H1 (cell line): Measurements from ENCODE around the gene OR10P1. TPM values are rescaled to one million over a fixed set of nuclear protein-coding genes. Genes with fewer than 3 reads are reported as not detected.

Experiments used
- CHD2 ChIP-seq: IDR thresholded peaks from 2 replicates; pipeline ENCODE4 v1.6.1; 2012; ENCODE audit warnings: low read length, improper control_type of control experiment
- EGR1 ChIP-seq: IDR thresholded peaks from 2 replicates; pipeline ENCODE4 v1.6.1; 2011; ENCODE audit warnings: low read depth, low read length, borderline replicate concordance
- HDAC2 ChIP-seq, 2 experiments: fragments of 300-600 bp in 1 of 2; sonication (generic) in 1 of 2; IDR thresholded peaks; 2 replicates each; pipeline ENCODE4 v1.6.1; 2011 to 2012; ENCODE audit warnings: low read depth in 2 of 2, low read length in 2 of 2, mild to moderate bottlenecking in 2 of 2, moderate library complexity in 2 of 2, borderline replicate concordance in 1 of 2, inconsistent platforms in 1 of 2
- JUND ChIP-seq: IDR thresholded peaks from 2 replicates; pipeline ENCODE4 v1.6.1; 2011; ENCODE audit warnings: mild to moderate bottlenecking, improper control_type of control experiment, low read length
- NANOG ChIP-seq: IDR thresholded peaks from 2 replicates; pipeline ENCODE4 v1.6.1; 2011; ENCODE audit warnings: low read length, low read depth, mild to moderate bottlenecking, inconsistent platforms; ENCODE audit not compliant: insufficient read depth, poor library complexity, severe bottlenecking
- RBBP5 ChIP-seq: IDR thresholded peaks from 2 replicates; pipeline ENCODE4 v1.7.1; 2012; ENCODE audit warnings: low read depth, mild to moderate bottlenecking, inconsistent platforms, low read length, moderate library complexity, borderline replicate concordance
- SIRT6 ChIP-seq: IDR thresholded peaks from one replicate; pipeline ENCODE4 v1.7.1; 2012; ENCODE audit warnings: low read length, inconsistent platforms
- SP2 ChIP-seq: IDR thresholded peaks from 2 replicates; pipeline ENCODE4 v1.6.1; 2012; ENCODE audit warnings: mild to moderate bottlenecking, low read length, inconsistent platforms
- TEAD4 ChIP-seq: IDR thresholded peaks from 2 replicates; pipeline ENCODE4 v1.6.1; 2012; ENCODE audit warnings: low read depth, low read length, inconsistent platforms, mixed read lengths
- polyA plus RNA-seq, 7 experiments: library from polyadenylated mRNA; depleted of rRNA in 3 of 7; stranded (reverse) in 5 of 7; unstranded in 2 of 7; fragments of >200 nt in 5 of 7; fragments of 200-250 nt in 2 of 7; gene quantifications; 1 replicate in 5 of 7; 2 replicates in 1 of 7; 4 replicates in 1 of 7; pipeline versions ENCODE4 v1.2.1 to v1.2.3, GENCODE V29; 2011 to 2013; ENCODE audit warnings: missing spikeins in 2 of 7, mixed read lengths in 2 of 7
- total RNA-seq: library from RNA; stranded (reverse); fragmentation: NEBNext Ultra II Directional; extraction: Animal tissue kit (Norgen Biotek cat#: 25700); gene quantifications from 2 replicates; pipeline ENCODE4 v1.2.1, GENCODE V29; 2021

The OR10P1 gene
- total and polyA plus RNA-seq, 2 of the 8 experiments (the other 6 are each of a cell fraction or from before 2014, with no cell fraction given): not detected

GRCh38 chr12:55654511-55655214 lies 18.0 kb downstream of the OR10P1 start (continued):
- TF ChIP-seq EGR1 (no peak), JUND (no peak), HDAC2 (IDR thresholded peaks at IDR 0.05; ENCODE audit: borderline replicate concordance in 1 of 2, low read depth in 2 of 2, low read length in 2 of 2) (no peak), CHD2 (no peak), RBBP5 (no peak), SP2 (no peak), TEAD4 (no peak), SIRT6 (no peak), NANOG (no peak)
